Adipocyte (in vitro differentiated cells): ENCODE results near the gene AKT2.
A peak's percentile ranks its signal among the peaks of the same experiment; 100 is the strongest.

ENCODE experiments used
- DNase-seq: peaks from one replicate; pipeline ENCODE4 v3.0.0-alpha.2; 2015; ENCODE audit warnings: low read depth
- H3K27me3 ChIP-seq: replicated peaks from 2 replicates; pipeline ENCODE4 v1.7.0; 2013; ENCODE audit warnings: mild to moderate bottlenecking, low read length, moderate library complexity; ENCODE audit not compliant: control insufficient read depth, insufficient read depth
- H3K36me3 ChIP-seq: 2 replicates; pipeline ENCODE4 v1.7.0; 2013; ENCODE audit warnings: low read length, mild to moderate bottlenecking, moderate library complexity; ENCODE audit not compliant: control insufficient read depth, insufficient read depth, severe bottlenecking
- H3K4me1 ChIP-seq: 2 replicates; pipeline ENCODE4 v1.7.0; 2013; ENCODE audit warnings: mild to moderate bottlenecking, low read length, moderate library complexity; ENCODE audit not compliant: control insufficient read depth, insufficient read depth
- H3K4me3 ChIP-seq: 2 replicates; pipeline ENCODE4 v1.7.0; 2013; ENCODE audit warnings: mild to moderate bottlenecking, low read length, moderate library complexity
- H3K9ac ChIP-seq: 2 replicates; pipeline ENCODE4 v1.7.0; 2013; ENCODE audit warnings: mild to moderate bottlenecking, low read length, moderate library complexity
- H3K9me3 ChIP-seq: 2 replicates; pipeline ENCODE4 v1.7.0; 2013; ENCODE audit warnings: mild to moderate bottlenecking, low read length, moderate library complexity; ENCODE audit not compliant: control insufficient read depth

AKT2 gene

GRCh38 chr19:40280608-40281221 is 4.4 kb downstream of the AKT2 start:
- Histone ChIP-seq H3K4me3 (peak overlapping the region; percentile 35), H3K36me3 (no peaks in the 10 kb centered on the region), H3K9me3 (no peaks in the 10 kb centered on the region), H3K4me1 (peaks cover 70% of the 10 kb centered on the region), H3K27me3 (no peaks in the 10 kb centered on the region), H3K9ac (peak overlapping the region; percentile 92)
- DNase-seq: no peak

- no peak for DNase-seq
- Histone ChIP-seq H3K4me3 (peak overlapping the region; percentile 80), H3K9me3 (no peaks in the 10 kb centered on the region), H3K27me3 (no peaks in the 10 kb centered on the region), H3K36me3 (no peaks in the 10 kb centered on the region), H3K9ac (peak overlapping the region; percentile 92), H3K4me1 (peaks cover 72% of the 10 kb centered on the region)
Measured at GRCh38 chr19:40279761-40280607, 5.2 kb downstream of the AKT2 start.

GRCh38 chr19:40279120-40279551 is 6.0 kb downstream of the AKT2 start:
- H3K27me3 ChIP-seq: no peaks in the 10 kb centered on the region
- H3K4me3 ChIP-seq: peak overlapping the region; percentile 80
- H3K9me3 ChIP-seq: no peaks in the 10 kb centered on the region
- peaks cover 78% of the 10 kb centered on the region for H3K4me1 ChIP-seq
- peak; percentile 53 for DNase-seq
- H3K9ac ChIP-seq: peak overlapping the region; percentile 92
- no peaks in the 10 kb centered on the region for H3K36me3 ChIP-seq

- peaks cover 78% of the 10 kb centered on the region for H3K4me1 ChIP-seq
- no peaks in the 10 kb centered on the region for H3K36me3 ChIP-seq
- H3K9ac ChIP-seq: peak overlapping the region; percentile 92
- H3K9me3 ChIP-seq: no peaks in the 10 kb centered on the region
- no peak for DNase-seq
- H3K27me3 ChIP-seq: no peaks in the 10 kb centered on the region
- H3K4me3 ChIP-seq: peak overlapping the region; percentile 80
Measured at GRCh38 chr19:40278361-40279035, 6.6 kb downstream of the AKT2 start.

- H3K27me3 ChIP-seq: no peaks in the 10 kb centered on the region
- peaks cover 3% of the 10 kb centered on the region for H3K36me3 ChIP-seq
- DNase-seq: no peak
- H3K4me3 ChIP-seq: peak overlapping the region; percentile 80
- H3K9ac ChIP-seq: peak overlapping the region; percentile 92
- H3K4me1 ChIP-seq: peaks cover 71% of the 10 kb centered on the region
- no peaks in the 10 kb centered on the region for H3K9me3 ChIP-seq
Measured at GRCh38 chr19:40277356-40278059, 7.6 kb downstream of the AKT2 start.

- no peak overlapping the region for H3K4me3 ChIP-seq
- H3K9ac ChIP-seq: no peak overlapping the region
- DNase-seq: no peak
Measured at GRCh38 chr19:40274585-40275544, 10.3 kb downstream of the AKT2 start.

GRCh38 chr19:40273469-40274360 is 11.4 kb downstream of the AKT2 start:
- Histone ChIP-seq H3K36me3 (peaks cover 16% of the 10 kb centered on the region), H3K9ac (no peak overlapping the region), H3K27me3 (no peaks in the 10 kb centered on the region), H3K4me1 (peaks cover 33% of the 10 kb centered on the region), H3K9me3 (no peaks in the 10 kb centered on the region), H3K4me3 (no peak overlapping the region)
- DNase-seq: no peak

More at GRCh38 chr19:40274585-40275544, 10.3 kb downstream of the AKT2 start:
- H3K9me3 ChIP-seq: no peaks in the 10 kb centered on the region
- no peaks in the 10 kb centered on the region for H3K27me3 ChIP-seq
- peaks cover 44% of the 10 kb centered on the region for H3K4me1 ChIP-seq
- peaks cover 15% of the 10 kb centered on the region for H3K36me3 ChIP-seq

- Histone ChIP-seq H3K9ac (no peak overlapping the region), H3K27me3 (no peaks in the 10 kb centered on the region), H3K9me3 (no peaks in the 10 kb centered on the region), H3K4me1 (peaks cover 35% of the 10 kb centered on the region), H3K4me3 (no peak overlapping the region), H3K36me3 (peaks cover 16% of the 10 kb centered on the region)
- DNase-seq: no peak
Measured at GRCh38 chr19:40272261-40272660, 12.9 kb downstream of the AKT2 start.

- Histone ChIP-seq H3K36me3 (peaks cover 16% of the 10 kb centered on the region), H3K9ac (no peak overlapping the region), H3K9me3 (no peaks in the 10 kb centered on the region), H3K4me3 (no peak overlapping the region), H3K4me1 (peaks cover 37% of the 10 kb centered on the region), H3K27me3 (no peaks in the 10 kb centered on the region)
- no peak for DNase-seq
Measured at GRCh38 chr19:40271706-40272105, 13.4 kb downstream of the AKT2 start.
